ENCODE data around the gene PAPPA2.
"Not testable (repeated sequence)": the region's sequence is repeated elsewhere in the genome, so short reads cannot be mapped to it uniquely, and the experiment has no call there.

The PAPPA2 gene

GRCh38 chr1:176462674-176463378 is at the start of gene PAPPA2:
Gene PAPPA2 (plus strand): TSS chr1:176463175. CDS start chr1:176556323, 93,148 bp downstream.
- no peak for DNase-seq

- no peak for DNase-seq
Observed at GRCh38 chr1:176416777-176417176, 46.2 kb upstream of the PAPPA2 start.

GRCh38 chr1:176419608-176420007 is 43.4 kb upstream of the PAPPA2 start:
- DNase-seq = not testable (repeated sequence)

- DNase-seq = no peak
Observed at GRCh38 chr1:176434234-176434633, 28.7 kb upstream of the PAPPA2 start.

- no peak for DNase-seq
Observed at GRCh38 chr1:176436251-176436650, 26.7 kb upstream of the PAPPA2 start.

- no peak for DNase-seq
Observed at GRCh38 chr1:176440176-176440575, 22.8 kb upstream of the PAPPA2 start.

GRCh38 chr1:176444286-176444685 is 18.7 kb upstream of the PAPPA2 start:
- DNase-seq = no peak

- DNase-seq = no peak
Observed at GRCh38 chr1:176445402-176445801, 17.6 kb upstream of the PAPPA2 start.

- DNase-seq = no peak
Observed at GRCh38 chr1:176448340-176448739, 14.6 kb upstream of the PAPPA2 start.

- no peak for DNase-seq
Observed at GRCh38 chr1:176450526-176450925, 12.4 kb upstream of the PAPPA2 start.

GRCh38 chr1:176451741-176452140 is 11.2 kb upstream of the PAPPA2 start:
- not testable (repeated sequence) for DNase-seq

- DNase-seq = no peak
Observed at GRCh38 chr1:176456795-176457194, 6.2 kb upstream of the PAPPA2 start.

GRCh38 chr1:176460544-176461336 is 2.2 kb upstream of the PAPPA2 start:
- no peak for DNase-seq

GRCh38 chr1:176461576-176461975 is 1.4 kb upstream of the PAPPA2 start:
- DNase-seq = no peak

- DNase-seq = no peak
Observed at GRCh38 chr1:176466514-176466913, 3.5 kb downstream of the PAPPA2 start.

GRCh38 chr1:176469450-176470010 is 6.6 kb downstream of the PAPPA2 start:
- no peak for DNase-seq

GRCh38 chr1:176471338-176472121 is 8.6 kb downstream of the PAPPA2 start:
- no peak for DNase-seq

- no peak for DNase-seq
Observed at GRCh38 chr1:176479971-176480370, 17.0 kb downstream of the PAPPA2 start.

GRCh38 chr1:176480750-176481149 is 17.8 kb downstream of the PAPPA2 start:
- no peak for DNase-seq

GRCh38 chr1:176485083-176485482 is 22.1 kb downstream of the PAPPA2 start:
- DNase-seq = no peak

GRCh38 chr1:176494436-176494835 is 31.5 kb downstream of the PAPPA2 start:
- no peak for DNase-seq

GRCh38 chr1:176499671-176500070 is 36.7 kb downstream of the PAPPA2 start:
- no peak for DNase-seq

- DNase-seq = no peak
Observed at GRCh38 chr1:176501599-176501998, 38.6 kb downstream of the PAPPA2 start.

Measured in NCI-H2227 treated with DMSO at 0.1 percent for 48 hours (cell line).